Ishikawa (cell line): ENCODE measurements around the gene NIM1K.

Experiments
- CEBPB ChIP-seq: IDR thresholded peaks from 2 replicates; pipeline ENCODE4 v1.6.1; 2012
- CREB1 ChIP-seq: IDR thresholded peaks from 2 replicates; pipeline ENCODE4 v1.6.1; 2012; ENCODE audit warnings: low read depth
- EGR1 ChIP-seq: IDR thresholded peaks from 2 replicates; pipeline ENCODE4 v1.6.1; 2012
- EP300 ChIP-seq: IDR thresholded peaks from 2 replicates; pipeline ENCODE4 v1.6.1; 2012; ENCODE audit warnings: borderline replicate concordance
- FOXM1 ChIP-seq: IDR thresholded peaks from 2 replicates; pipeline ENCODE4 v1.6.1; 2012; ENCODE audit warnings: low read depth, borderline replicate concordance
- NFIC ChIP-seq: IDR thresholded peaks from 2 replicates; pipeline ENCODE4 v1.6.1; 2012
- RAD21 ChIP-seq: IDR thresholded peaks from 2 replicates; pipeline ENCODE4 v1.6.1; 2012; ENCODE audit warnings: low read depth
- REST ChIP-seq: IDR thresholded peaks from 2 replicates; pipeline ENCODE4 v1.6.1; 2012; ENCODE audit warnings: low read depth, mild to moderate bottlenecking
- TAF1 ChIP-seq: IDR thresholded peaks from 2 replicates; pipeline ENCODE4 v1.6.1; 2012; ENCODE audit warnings: low read depth, mild to moderate bottlenecking
- TCF12 ChIP-seq: IDR thresholded peaks from 2 replicates; pipeline ENCODE4 v1.6.1; 2012; ENCODE audit warnings: low read depth
- TEAD4 ChIP-seq: IDR thresholded peaks from 2 replicates; pipeline ENCODE4 v1.6.1; 2012
- YY1 ChIP-seq: IDR thresholded peaks from 2 replicates; pipeline ENCODE4 v1.6.1; 2012; ENCODE audit warnings: low read depth
- ZBTB7A ChIP-seq: IDR thresholded peaks from 2 replicates; pipeline ENCODE4 v1.6.1; 2012; ENCODE audit warnings: low read depth
- TF ChIP-seq, protein P1 (sequence below): IDR thresholded peaks from 2 replicates; pipeline ENCODE4 v1.6.1; 2012
- TF ChIP-seq, protein P2 (sequence below): IDR thresholded peaks from 2 replicates; pipeline ENCODE4 v1.6.1; 2012

NIM1K gene

GRCh38 chr5:43204958-43205357 is 12.9 kb downstream of the NIM1K start:
- TF ChIP-seq TAF1 (no peak), ZBTB7A (no peak), TCF12 (no peak), CREB1 (no peak), FOXM1 (no peak), EGR1 (no peak), RAD21 (no peak), YY1 (no peak), NFIC (no peak), REST (no peak), TEAD4 (no peak), EP300 (no peak), CEBPB (no peak)
- TF ChIP-seq, protein P1, sequence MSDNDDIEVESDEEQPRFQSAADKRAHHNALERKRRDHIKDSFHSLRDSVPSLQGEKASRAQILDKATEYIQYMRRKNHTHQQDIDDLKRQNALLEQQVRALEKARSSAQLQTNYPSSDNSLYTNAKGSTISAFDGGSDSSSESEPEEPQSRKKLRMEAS: no peak
- TF ChIP-seq, protein P2, sequence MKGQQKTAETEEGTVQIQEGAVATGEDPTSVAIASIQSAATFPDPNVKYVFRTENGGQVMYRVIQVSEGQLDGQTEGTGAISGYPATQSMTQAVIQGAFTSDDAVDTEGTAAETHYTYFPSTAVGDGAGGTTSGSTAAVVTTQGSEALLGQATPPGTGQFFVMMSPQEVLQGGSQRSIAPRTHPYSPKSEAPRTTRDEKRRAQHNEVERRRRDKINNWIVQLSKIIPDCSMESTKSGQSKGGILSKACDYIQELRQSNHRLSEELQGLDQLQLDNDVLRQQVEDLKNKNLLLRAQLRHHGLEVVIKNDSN: no peak

GRCh38 chr5:43207601-43208000 is 15.6 kb downstream of the NIM1K start:
- no peak for TF ChIP-seq TEAD4
- TF ChIP-seq RAD21: no peak
- TF ChIP-seq NFIC: no peak
- no peak for TF ChIP-seq ZBTB7A
- no peak for TF ChIP-seq FOXM1
- TF ChIP-seq EP300: no peak
- no peak for TF ChIP-seq REST
- TF ChIP-seq CEBPB: no peak
- TF ChIP-seq TAF1: no peak
- TF ChIP-seq EGR1: no peak
- no peak for TF ChIP-seq YY1
- TF ChIP-seq CREB1: no peak
- TF ChIP-seq, protein P2: no peak

GRCh38 chr5:43208658-43209057 is 16.6 kb downstream of the NIM1K start:
- TF ChIP-seq CEBPB (no peak), YY1 (no peak), TAF1 (no peak), FOXM1 (no peak), ZBTB7A (no peak), CREB1 (no peak), RAD21 (no peak), TCF12 (no peak), EGR1 (no peak), TEAD4 (no peak), EP300 (no peak), REST (no peak), NFIC (no peak)
- TF ChIP-seq, protein P1: no peak
- TF ChIP-seq, protein P2: no peak

DNA sequence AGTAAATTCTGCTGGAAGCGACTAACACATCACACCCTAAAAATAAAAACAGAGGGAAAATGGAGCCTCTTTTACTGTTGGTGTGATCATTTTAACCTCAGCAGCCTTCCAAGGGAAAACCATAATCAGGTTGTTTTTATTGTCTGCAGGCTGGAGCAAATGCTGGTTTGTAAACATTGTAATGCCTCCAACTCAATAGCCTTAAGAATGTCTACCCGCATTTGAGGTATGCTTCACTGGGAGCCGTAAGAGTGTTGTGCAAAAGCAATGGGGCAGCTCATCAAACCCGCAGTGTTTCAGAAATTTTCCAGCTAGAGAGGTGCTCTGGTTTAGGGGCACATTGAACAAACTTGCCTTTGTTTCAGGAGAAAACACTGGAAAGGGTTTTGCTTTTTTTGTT is 17.0 kb downstream of the NIM1K start:
- no peak for TF ChIP-seq RAD21
- no peak for TF ChIP-seq TCF12
- no peak for TF ChIP-seq YY1
- no peak for TF ChIP-seq NFIC
- no peak for TF ChIP-seq REST
- TF ChIP-seq ZBTB7A: no peak
- TF ChIP-seq, protein P1: no peak
- TF ChIP-seq TEAD4: no peak
- TF ChIP-seq TAF1: no peak
